ENCODE measurements around the gene PLEKHG3. TPM values are rescaled to one million over a fixed set of nuclear protein-coding genes. Genes with fewer than 3 reads are reported as not detected.

PLEKHG3 gene
- total and polyA plus RNA-seq, 2 of the 13 experiments (the other 11 are each of a cell fraction or from before 2014, with no cell fraction given): 7.1 to 9.8 TPM

DNA sequence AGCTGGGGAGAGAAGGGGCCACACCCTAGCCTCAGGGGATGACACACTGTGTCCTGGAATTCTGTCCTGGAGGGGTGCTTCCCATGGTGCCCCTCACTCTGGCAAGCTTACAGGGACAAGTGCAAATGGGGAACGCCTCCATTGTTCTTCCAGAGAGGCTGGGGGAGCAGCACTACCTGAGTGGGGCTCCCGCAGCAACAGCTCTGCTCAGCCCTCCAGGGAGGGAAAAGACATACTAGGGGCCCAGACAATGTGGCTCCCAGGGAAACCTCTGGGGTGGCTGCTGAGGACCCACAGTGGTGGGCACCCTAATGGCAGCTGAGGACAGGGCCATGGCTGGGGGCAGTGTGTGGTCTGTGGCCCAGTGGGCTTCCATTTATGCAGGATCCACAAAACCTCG lies 69.4 kb downstream of the PLEKHG3 start:
- Histone ChIP-seq H3K4me2 (ENCODE audit: low read depth, low read length) (no peak overlapping the region), H3K36me3 (replicated peaks in 1 of 2; ENCODE audit: control insufficient read depth in 1 of 2, insufficient read depth in 2 of 2, low read length in 2 of 2) (no peaks in the 10 kb centered on the region), H4K20me1 (ENCODE audit: insufficient read depth, low read length) (no peaks in the 10 kb centered on the region), H3K27ac (ENCODE audit: extremely low read length, insufficient read depth, low read length) (no peak overlapping the region), H3K27me3 (ENCODE audit: control insufficient read depth in 1 of 2, insufficient read depth in 2 of 2, low read length in 2 of 2) (peaks cover 0 to 4% of the 10 kb centered on the region in 2 experiments; a peak in 3 of 5 replicates), H2AFZ (ENCODE audit: low read length) (no peak overlapping the region), H3K9me3 (ENCODE audit: low read length) (no peaks in the 10 kb centered on the region), H3K9ac (ENCODE audit: insufficient read depth, low read depth, low read length) (no peak overlapping the region), H3K4me3 (replicated peaks in 1 of 3; ENCODE audit: insufficient read depth in 1 of 3, low read depth in 2 of 3, low read length in 3 of 3) (no peak overlapping the region), H3K79me2 (ENCODE audit: insufficient read depth, low read length) (no peaks in the 10 kb centered on the region), H3K4me1 (ENCODE audit: insufficient read depth, low read length) (peaks cover 7% of the 10 kb centered on the region)
- no TSS peak for BruUV-seq (replicated peaks)
- in situ Hi-C loops (cut with HindIII; ENCODE audit: extremely low pct_ligation_motif_present, low pct_unique_long_range_greater_than_20kb) (no loop called here), intact Hi-C loops (cut with micrococcal nuclease; ENCODE audit: unreplicated experiment) (loop anchor here (5.0 kb wide), 1 partner anchor 119 kb away; no protein-coding TSS in a partner anchor)
- ChIA-PET CTCF (ENCODE audit: low intra/inter-chr PET ratio, low total read pairs) (no interaction called here), POLR2A (no interaction called here)
- no peak for FAIRE-seq
- no peak for ATAC-seq
- TF ChIP-seq MAZ (IDR thresholded peaks at IDR 0.05; ENCODE audit: borderline replicate concordance, low read depth, low read length): no peak
- no peak for TF ChIP-seq MAZ (CRISPR knock-in tag; IDR thresholded peaks at IDR 0.05; ENCODE audit: low read depth)
- no peak for TF ChIP-seq ZNF160 (CRISPR knock-in tag; IDR thresholded peaks at IDR 0.05)
- TF ChIP-seq DNMT1 (CRISPR knock-in tag; IDR thresholded peaks at IDR 0.05): no peak
- TF ChIP-seq MED13 (CRISPR knock-in tag; IDR thresholded peaks at IDR 0.05): no peak
- TF ChIP-seq SIX1 (CRISPR knock-in tag; IDR thresholded peaks at IDR 0.05; ENCODE audit: borderline replicate concordance): no peak
- WGBS (ENCODE audit: low lambda C conversion rate): no CpG with 5 or more reads among the region's 3 CpGs
- no peak for DNase-seq (ENCODE audit: low spot score)

- H3K4me3 ChIP-seq (replicated peaks in 1 of 3; ENCODE audit: insufficient read depth in 1 of 3, low read depth in 2 of 3, low read length in 3 of 3): no peak overlapping the region
Observed at GRCh38 chr14:64774272-64774671, 70.0 kb downstream of the PLEKHG3 start.

More at GRCh38 chr14:64774272-64774671, 70.0 kb downstream of the PLEKHG3 start:
- DNase-seq (ENCODE audit: low spot score): no peak
- Histone ChIP-seq H3K4me1 (ENCODE audit: insufficient read depth, low read length) (peaks cover 9% of the 10 kb centered on the region), H3K4me2 (ENCODE audit: low read depth, low read length) (no peak overlapping the region), H4K20me1 (ENCODE audit: insufficient read depth, low read length) (no peaks in the 10 kb centered on the region), H3K27ac (ENCODE audit: extremely low read length, insufficient read depth, low read length) (no peak overlapping the region), H3K36me3 (replicated peaks in 1 of 2; ENCODE audit: control insufficient read depth in 1 of 2, insufficient read depth in 2 of 2, low read length in 2 of 2) (no peaks in the 10 kb centered on the region), H3K9ac (ENCODE audit: insufficient read depth, low read depth, low read length) (no peak overlapping the region), H2AFZ (ENCODE audit: low read length) (no peak overlapping the region), H3K79me2 (ENCODE audit: insufficient read depth, low read length) (no peaks in the 10 kb centered on the region), H3K27me3 (ENCODE audit: control insufficient read depth in 1 of 2, insufficient read depth in 2 of 2, low read length in 2 of 2) (peaks cover 0 to 4% of the 10 kb centered on the region in 2 experiments; a peak in 3 of 5 replicates), H3K9me3 (ENCODE audit: low read length) (no peaks in the 10 kb centered on the region)
- in situ Hi-C loops (cut with HindIII; ENCODE audit: extremely low pct_ligation_motif_present, low pct_unique_long_range_greater_than_20kb) (no loop called here), intact Hi-C loops (cut with micrococcal nuclease; ENCODE audit: unreplicated experiment) (loop anchor here (5.0 kb wide), 1 partner anchor 118 kb away; no protein-coding TSS in a partner anchor)
- BruUV-seq (replicated peaks): no TSS peak
- WGBS (ENCODE audit: low lambda C conversion rate): 71% methylated on average over 6 of the region's 16 CpGs
- CTCF ChIA-PET (ENCODE audit: low intra/inter-chr PET ratio, low total read pairs): no interaction called here
- POLR2A ChIA-PET: no interaction called here
- no peak for TF ChIP-seq GATAD1 (CRISPR knock-in tag; IDR thresholded peaks at IDR 0.05)
- no peak for TF ChIP-seq RARG (CRISPR knock-in tag; IDR thresholded peaks at IDR 0.05; ENCODE audit: low read depth)
- TF ChIP-seq BCL6 (CRISPR knock-in tag; IDR thresholded peaks at IDR 0.05): no peak
- no peak for TF ChIP-seq ZNF432 (CRISPR knock-in tag; IDR thresholded peaks at IDR 0.05; ENCODE audit: borderline replicate concordance)
- no peak for TF ChIP-seq ZNF713 (CRISPR knock-in tag; IDR thresholded peaks at IDR 0.05)
- no peak for FAIRE-seq
- ATAC-seq: no peak
